GM18499 (cell line): ENCODE data around the gene CCDC69.
A peak's percentile ranks its signal among the peaks of the same experiment; 100 is the strongest.
"Not testable (repeated sequence)": the region's sequence is repeated elsewhere in the genome, so short reads cannot be mapped to it uniquely, and the experiment has no call there.

Source experiments
- ATAC-seq: cut with Tn5 transposase; IDR thresholded peaks from one replicate; pipeline ENCODE4 v1.9.1; 2021; ENCODE audit warnings: moderate number of reproducible peaks; ENCODE audit not compliant: insufficient read depth, unreplicated experiment

CCDC69 gene, protein sequence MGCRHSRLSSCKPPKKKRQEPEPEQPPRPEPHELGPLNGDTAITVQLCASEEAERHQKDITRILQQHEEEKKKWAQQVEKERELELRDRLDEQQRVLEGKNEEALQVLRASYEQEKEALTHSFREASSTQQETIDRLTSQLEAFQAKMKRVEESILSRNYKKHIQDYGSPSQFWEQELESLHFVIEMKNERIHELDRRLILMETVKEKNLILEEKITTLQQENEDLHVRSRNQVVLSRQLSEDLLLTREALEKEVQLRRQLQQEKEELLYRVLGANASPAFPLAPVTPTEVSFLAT

DNA sequence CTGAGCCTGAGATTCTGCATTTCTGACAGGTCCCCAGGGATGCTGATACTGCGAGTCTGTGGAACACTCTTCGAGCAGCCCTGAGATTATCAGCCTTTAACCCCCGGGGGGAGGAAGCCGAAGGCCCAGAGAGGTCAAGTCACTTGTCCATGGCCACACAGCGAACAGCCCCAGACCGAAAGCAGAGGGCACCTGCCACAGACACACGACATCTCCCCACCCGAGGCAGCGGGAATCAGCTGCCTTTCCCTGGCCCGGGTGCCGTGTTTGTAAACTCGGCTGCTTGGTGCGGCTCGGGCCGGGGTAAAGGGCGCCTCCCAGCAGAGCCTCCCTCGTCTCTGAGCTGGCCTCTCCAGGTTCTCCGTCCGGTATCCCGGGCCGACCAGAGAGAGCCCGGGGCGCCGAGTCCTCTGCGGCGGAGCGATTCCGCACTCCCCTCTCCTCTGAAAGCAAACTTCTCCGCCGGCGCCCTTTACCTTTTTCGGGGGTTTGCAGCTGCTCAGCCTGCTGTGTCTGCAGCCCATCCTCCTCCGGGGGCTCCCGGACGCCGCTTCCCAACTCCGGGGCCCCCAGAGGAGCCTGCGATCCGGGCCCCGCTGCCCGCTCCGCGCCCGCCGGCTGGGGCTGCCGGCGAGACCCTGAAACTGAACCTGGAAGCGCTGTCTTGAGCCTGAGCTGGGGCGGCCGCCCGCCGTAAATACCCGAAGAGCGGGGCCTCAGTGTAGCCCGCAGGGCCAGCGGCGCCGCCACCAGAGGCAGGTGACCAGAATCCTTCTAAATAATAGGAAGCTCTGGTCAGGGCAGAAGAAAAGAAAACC, at the start of gene CCDC69:
CCDC69 (minus strand) TSS at position 646 of the 818 bp plus-strand sequence; CDS start at position 524, 122 bp downstream.
- no peak for ATAC-seq

DNA sequence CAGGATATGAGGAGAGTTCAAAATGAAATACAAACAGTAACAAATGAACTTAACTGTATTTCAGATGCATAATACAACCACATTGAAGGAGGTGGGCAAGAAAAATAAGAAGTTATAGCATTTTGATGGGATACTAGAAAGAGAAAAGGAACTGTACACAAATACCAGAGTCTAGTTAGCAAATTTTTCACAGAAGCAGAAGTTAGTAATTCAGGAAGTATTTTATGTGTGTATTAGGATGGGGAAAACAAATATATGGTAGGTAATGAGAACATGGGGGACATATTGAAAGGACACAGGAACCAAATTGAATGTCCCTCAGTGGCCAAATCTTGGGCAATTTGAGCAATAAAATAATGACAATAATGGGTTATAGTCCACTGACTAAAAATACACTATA, 47.4 kb upstream of the CCDC69 start:
- ATAC-seq, result no peak

DNA sequence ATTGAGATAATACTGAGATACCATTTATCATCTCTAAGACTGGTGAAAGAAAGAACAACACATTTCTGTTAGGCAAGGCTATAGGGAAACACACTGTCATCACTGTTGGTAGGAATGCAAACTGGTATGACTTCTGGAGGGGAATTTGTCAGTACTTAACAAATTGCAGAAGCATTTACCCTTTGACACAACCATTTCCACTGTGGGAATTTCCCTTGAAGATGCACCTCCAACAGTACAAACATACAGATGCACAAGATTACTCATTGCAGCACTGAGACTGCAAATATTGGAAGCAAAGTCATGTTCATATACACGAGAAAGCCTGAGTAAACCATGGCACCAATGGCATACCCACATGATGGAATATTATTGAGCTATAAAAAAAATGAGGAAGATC, 46.7 kb upstream of the CCDC69 start:
- ATAC-seq, result peak; percentile 93

DNA sequence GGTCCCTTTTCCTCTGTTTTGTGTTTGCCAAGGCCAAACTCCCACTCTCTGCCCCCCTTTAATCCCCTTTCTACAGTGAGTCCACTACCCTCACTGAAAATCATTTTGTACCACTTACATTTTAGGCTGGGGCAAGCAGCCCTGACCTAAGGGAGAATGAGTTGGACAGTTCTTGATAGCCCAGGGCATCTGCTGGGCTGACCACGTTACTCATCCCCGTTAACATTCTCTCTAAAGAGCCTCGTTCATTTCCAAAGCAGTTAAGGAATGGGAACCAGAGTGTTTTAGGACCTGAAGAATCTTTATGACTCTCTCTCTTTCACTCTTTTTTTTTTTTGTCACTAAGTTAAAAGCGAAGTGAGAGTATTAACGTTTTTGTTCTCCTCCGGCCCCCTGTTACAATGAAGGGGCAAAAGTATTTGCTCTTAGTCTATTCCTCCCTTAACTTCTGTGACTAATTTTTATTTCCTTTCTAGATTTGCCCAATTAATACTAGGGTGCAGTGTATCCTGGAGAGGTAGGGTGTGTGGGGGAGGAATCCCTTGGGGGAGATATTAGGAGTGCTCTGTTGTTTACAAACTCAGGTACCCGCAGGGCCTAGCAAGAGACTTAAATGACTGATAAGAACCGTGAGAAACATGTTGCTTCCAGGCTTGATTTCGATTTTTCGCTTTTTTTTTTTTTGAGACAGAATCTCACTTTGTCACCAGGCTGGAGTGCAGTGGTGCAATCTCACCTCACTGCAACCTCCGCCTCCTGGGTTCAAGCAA, 43.8 kb upstream of the CCDC69 start:
- no peak for ATAC-seq

DNA sequence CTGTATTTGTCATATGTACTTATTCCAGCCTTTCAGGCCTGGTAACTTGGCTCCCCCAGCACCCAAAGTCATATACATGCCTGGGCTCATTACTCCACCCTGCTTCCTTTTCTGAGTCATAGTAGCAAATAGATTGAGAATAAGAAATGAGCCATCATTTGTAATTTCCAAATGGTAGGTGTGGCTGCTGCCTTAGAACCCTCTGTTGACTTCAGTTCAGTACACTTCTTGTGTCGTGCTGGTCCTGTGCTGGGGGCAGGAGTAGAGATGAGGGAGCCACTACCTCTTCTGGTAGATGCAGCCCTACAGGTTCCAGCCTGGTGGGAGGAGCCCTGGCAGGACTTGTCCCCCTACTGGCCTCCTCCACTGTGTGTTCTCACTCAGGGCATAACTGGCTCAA, 40.2 kb upstream of the CCDC69 start:
- ATAC-seq, result no peak

DNA sequence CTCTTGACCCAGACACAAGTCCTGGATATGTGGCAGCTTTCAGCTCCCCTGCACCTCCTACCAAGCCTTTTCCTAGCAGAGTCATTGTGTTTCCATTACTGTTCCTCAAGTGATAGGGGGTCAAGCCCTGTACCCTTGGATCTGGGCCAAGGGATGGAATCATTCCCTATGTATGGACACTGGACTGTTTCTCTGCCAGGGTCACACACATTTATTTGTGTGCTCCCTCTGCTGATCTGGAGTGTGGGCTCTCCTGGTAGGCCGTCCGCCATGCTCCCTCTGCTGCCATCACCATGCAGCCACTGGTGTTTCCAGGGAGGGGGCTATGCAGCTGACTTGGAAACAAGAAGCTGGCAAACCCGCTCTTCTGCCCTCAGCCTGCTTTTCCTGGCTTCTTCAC, 38.6 kb upstream of the CCDC69 start:
- no peak for ATAC-seq

DNA sequence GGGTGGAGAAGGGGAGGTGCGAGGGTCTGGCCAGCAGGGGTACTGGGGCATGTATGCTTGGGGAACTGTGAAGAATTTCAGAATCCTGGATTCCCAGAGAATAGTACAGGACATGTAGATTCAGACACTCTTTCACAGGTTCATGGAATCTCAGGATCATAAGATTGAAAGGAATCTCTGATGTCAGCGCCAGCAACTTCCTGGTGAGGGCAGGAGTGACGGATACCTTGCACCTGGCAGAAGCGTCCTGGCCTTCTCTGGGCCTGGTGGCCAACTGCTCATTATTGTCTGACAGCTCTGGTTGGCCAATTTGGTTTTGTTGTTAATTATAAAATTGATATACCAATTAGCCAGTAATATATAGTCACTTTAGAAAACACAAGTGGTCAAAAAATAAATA, 36.0 kb upstream of the CCDC69 start:
- no peak for ATAC-seq

DNA sequence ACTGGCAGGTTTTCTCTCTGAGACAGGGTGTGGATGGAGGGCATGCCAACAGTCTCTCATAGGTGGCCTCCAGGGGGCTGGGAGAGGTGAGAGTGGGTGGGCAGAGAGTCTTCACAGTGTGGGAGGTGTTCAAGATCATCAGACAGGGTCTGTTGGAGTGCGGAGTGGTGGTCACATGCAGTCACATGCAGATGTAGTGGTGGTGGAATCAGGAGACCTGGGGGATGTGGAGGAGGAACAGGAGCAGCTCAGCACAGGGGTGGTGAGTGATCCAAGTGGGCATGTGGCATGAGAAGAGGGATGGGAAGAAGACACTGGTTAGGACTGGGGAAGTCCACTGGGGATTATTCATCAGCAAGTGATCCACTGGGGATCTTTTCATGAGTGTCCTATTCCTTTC, 34.9 kb upstream of the CCDC69 start:
- no peak for ATAC-seq

DNA sequence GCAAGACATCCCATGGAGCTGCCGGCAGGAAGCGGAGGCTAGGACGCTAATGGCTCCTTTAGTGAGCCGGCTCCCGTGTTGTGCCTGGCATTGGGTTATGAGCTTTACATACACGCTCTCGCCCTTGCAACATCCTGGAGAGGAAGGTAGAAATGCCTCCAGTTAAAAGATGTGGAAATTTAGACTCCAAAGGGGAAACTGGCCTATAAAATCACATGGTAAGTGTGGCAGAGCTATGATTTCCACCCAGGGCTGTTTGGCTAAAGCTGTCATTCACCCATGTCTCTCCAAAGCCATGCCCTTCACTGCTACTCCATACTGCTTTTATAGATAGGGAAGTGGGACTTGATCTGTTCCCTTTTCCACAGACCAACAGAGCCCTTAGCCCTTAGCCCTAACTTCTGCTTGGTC, 34.3 kb upstream of the CCDC69 start:
- no peak for ATAC-seq

DNA sequence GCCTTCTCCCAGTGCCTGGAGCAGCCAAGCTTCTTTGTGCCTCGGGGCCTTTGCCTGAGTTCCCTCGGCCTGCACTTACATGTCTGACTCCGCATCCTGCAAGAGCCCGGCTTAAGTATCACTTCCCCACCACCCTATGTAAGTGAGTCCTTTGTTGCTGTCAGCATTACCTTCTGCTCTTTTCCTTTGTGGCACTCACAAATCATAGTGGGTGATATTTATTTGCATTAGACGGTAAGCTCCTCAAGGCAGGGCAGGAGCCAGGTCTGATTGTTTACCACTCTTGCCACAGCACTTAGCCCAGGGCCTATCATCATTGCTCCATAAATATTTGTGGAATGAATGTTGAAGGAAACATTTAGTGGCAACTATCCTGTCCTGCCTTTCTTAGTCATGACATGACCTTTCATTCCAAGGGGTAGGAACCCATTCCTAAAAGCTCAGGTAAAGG, 33.9 kb upstream of the CCDC69 start:
- ATAC-seq, result peak; percentile 21

DNA sequence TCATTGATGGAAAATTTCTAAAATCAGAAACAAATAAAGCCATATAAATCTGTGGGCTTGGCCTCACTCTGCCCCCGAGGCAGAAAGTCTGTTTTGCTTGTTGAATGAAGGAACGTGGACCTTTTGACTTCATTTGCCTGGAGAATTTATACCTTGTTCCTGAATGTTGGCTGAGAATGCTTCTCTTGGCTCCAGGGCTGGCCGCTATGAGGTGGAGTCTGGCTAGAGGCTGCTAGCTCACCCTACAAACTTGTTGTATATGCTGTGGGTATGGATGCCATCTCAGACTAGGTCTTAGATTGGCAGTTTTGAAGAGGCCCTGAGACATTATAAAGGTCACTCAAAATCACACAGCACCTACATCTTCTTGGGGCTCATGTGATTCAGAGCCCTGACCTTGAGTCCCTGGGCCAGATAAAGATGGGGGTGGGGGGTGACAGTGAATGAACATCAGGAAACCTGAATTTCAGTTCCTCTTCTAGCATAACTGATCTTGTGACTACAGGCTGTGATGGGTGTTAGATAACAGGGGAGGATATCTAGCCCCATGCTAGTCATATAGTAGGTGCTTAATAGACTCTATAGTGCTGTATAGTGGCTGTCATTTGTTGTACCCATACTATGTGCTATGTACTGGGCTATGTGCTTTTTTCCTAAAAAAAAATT, 31.9 kb upstream of the CCDC69 start:
- peak; percentile 28 for ATAC-seq

DNA sequence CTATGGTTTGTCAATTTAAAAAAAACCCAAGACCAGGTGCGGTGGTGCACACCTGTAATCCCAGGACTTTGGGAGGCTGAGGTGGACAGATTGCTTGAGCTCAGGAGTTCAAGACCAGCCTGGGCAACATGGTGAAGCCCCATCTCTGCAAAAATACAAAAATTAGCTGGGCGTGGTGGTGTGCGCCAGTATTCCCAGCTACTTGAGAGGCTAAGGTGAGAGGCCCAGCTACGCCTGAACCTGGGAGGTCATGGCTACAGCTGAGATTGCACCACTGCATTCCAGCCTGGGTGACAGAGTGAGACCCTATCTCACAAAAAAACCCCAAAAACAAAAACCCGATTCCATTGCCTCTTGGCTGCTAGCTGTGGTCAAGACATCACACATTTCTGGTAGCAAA, 31.1 kb upstream of the CCDC69 start:
- not testable (repeated sequence) for ATAC-seq

DNA sequence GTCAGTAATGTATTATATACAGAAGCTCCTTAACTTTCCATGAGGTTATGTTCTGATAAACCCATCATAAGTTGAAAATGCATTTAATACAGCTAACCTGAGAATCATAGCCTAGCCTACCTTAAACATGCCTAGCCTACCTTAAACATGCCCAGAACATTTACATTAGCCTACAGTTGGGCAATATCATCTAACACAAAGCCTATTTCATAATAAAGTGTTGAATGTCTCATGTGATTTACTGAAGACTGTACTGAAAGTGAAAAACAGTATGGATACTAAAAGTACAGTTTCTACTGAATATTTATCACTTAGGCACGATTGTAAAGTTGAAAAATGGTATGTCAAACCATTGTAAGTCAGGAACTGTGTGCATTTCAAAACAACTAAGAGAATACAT, 30.7 kb upstream of the CCDC69 start:
- ATAC-seq, result no peak

DNA sequence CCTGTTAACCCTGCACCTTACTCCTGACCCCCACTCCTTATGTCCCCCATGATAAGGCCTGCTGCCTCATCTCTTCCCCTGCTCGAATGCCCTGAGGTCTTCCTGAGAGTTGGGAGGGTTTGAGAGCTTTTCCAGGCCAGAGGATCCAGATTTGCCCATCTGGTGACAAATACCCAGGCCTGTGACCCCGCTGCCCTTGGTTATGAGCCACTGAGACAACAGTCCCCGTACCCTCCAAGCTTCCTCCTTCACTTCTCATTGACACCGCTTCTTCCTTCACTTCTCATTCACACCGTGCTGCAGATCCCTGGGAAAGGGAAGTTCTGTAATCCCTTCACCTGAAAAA, 29.7 kb upstream of the CCDC69 start:
- no peak for ATAC-seq

DNA sequence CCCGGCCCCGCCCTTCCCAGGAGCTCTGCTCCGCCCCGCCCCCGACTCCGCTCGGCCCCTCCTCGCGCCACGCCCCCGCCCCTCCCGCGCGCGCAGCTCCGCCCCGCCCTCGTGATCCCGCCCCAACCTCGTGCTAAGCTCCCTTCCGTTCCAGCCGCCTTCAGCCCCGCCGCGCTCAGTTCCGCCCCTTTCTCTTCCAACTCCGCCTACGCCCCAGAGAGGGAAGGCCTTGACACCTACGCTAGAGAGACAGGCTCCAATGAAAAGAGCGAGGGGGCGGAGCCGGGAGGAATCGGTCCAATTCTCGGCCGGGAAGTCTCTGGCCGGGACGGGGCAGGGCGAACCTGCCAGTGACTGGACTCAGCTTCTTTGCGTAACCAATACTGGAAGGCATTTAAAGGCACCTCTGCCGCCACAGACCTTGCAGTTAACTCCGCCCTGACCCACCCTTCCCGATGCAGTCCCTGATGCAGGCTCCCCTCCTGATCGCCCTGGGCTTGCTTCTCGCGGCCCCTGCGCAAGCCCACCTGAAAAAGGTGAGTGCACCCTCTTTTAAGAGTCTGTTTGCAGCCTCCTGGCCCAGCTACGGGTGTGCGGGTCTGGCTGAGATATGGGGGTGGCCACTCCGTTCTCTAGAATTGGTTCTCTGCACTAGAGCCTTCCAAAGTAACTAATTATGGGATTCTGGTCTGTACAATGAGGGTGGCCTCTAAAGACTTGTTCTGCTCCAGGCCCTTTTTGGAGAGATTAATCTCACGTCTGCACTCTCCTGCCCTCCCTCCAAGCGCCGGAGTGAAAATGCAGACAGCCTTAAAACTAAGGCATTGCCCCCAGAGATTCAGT, 29.1 kb upstream of the CCDC69 start, which contains the start of gene GM2A:
GM2A (plus strand) TSS at position 424 of the 843 bp plus-strand sequence; CDS start at position 456, 32 bp downstream.
- ATAC-seq, result peak; percentile 58

DNA sequence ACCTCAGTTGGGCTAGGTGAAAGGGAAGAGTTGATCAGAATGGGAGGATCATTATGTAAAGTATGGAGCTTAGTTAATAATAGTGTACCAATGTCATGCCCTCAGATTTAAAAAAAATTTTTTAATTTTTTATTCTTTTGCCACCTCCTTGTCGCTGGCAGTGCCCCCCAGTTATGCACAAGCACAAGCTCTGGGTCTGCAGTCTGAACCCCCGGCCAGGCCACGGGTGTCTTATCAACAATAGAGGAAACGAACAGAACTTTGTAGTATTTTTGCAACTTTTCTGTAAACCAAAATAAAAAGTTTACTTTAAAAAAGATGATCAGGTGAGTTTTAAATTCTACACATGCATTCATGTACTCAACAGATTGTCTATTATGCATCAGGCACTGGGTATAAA, 27.7 kb upstream of the CCDC69 start:
- ATAC-seq, result no peak

DNA sequence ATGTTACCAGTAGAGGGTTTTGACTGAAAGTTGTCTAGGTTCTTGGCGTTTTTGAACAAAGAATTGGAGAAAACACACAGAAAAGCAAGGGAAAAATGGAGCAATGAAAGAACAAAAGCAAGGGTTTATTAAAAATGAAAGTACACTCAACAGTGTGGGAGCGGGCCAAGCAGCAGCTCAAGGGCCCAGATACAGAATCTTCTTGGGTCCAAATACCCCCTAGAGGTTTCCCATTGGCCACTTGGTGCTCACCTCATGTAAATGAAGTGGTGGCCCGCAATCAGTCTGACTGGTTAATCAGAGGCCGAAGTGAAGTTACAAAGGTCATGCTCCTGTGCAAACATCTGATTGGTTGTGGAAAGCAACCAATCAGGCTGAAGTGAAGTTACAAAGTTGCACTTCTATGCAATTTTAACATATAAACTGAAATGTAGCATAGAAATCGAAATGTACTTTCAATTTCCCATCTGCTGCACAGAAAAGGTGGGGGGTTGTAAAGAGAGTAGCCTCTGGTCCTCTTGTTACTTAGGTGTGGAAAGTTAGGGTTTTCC, 27.2 kb upstream of the CCDC69 start:
- no peak for ATAC-seq

DNA sequence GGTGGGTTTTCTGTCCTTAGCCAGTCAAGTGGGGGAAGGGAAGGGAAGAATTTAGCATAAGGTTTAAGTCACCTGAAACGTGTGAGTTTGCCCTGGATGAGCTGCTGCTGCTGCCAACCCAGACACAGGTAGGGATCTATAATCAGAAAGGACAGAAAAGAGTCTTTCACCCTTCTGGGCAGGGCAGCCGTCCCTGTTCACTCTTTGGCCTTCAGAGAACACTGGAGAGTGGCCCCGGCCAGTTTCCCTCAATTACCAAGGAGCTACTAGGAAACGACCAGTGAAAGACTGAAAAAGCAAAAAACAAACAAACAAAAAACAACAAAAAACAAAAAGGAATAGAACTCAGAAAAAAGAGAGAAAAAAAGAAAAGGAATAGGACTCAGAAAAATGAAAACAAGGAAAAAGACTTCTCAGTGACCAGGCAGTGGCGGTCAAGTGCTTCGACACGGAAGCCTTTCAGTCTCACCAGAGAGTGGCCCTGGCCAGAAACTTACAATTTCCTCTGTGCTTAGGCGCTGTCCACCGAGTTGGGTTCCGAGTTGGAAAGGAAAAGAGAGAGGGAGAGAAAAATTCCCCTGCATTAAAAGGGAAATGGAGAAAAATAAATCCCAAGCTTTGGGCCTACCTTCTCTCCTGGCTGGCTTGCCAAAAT, 26.6 kb upstream of the CCDC69 start:
- no peak for ATAC-seq

DNA sequence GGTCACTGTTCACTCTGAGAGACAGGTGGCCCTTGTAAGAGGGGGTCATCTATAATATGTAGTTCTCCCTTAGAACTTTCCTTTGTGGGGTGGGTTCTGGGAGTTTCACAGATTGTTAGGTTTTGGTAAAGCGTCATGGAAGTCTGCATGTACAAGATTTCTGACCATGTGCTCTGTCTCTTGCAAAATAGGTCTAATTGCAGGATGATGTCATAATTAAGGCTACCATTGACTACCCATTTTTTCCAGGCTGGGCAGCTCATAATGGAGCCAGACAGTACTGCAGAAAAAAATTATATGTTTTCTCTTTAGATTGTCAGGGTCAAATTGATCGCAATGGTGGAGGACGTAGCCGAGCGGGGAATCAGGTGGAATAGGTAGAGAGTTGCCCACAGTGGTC, 25.4 kb upstream of the CCDC69 start:
- no peak for ATAC-seq
